ENCODE data around the gene MYOZ2. TPM values are rescaled to one million over a fixed set of nuclear protein-coding genes. Genes with fewer than 3 reads are reported as not detected.

MYOZ2 gene
- total RNA-seq, 2 donors from 2014 or later = not detected

DNA sequence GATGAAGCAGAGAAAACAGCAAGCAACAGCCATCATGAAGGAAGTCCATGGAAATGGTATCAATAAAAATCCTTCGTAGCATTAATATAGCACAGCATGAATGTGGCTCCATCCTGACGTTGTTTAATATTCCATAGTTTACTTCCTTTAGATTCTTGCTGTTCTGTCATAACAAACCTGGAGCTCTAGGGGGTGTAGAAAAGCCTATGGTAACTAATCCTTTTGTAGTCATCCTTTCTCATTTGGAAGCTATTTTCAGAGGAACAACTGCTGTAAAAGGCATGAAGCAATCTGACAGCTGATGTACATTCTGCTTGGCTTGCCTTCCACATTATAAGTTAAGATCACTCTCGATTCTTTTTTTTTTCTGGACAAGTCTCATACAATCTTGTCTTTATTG, 914 bp downstream of the MYOZ2 start:
- no peaks in the 10 kb centered on the region for H3K36me3 ChIP-seq (ENCODE audit: control insufficient read depth, insufficient read depth, low read length)
- Mint-ChIP-seq H3K4me1 (peaks cover 34% of the 10 kb centered on the region), H3K27me3 (ENCODE audit: insufficient read depth) (no peaks in the 10 kb centered on the region)

DNA sequence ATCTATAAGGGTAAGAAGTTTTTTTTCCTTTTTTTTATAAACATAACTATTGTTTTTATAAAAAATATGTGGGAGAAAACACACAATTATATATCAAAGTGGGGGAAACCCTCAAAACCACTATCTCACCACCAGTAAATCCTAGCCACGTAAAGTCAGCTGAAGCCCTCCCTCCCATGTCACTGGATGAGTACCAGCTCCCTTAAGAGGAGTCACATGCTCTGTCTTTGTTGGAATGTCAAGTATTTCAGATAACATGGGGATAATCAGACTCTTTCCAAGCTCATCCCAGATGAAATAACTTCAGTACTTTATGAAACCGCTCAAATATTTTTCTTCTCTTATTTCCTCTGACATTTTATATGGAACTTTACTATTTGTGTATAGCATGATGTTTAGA, 2.4 kb downstream of the MYOZ2 start:
- Mint-ChIP-seq H3K9me3 (no peaks in the 10 kb centered on the region), H3K27me3 (ENCODE audit: insufficient read depth) (no peaks in the 10 kb centered on the region), H3K4me3 (no peak overlapping the region), H3K36me3 (ENCODE audit: low read depth) (no peaks in the 10 kb centered on the region), H3K4me1 (peaks cover 25% of the 10 kb centered on the region), H3K27ac (no peak overlapping the region)
- Histone ChIP-seq H3K4me1 (ENCODE audit: control insufficient read depth, insufficient read depth, low read length) (peaks cover 16% of the 10 kb centered on the region), H3K36me3 (ENCODE audit: control insufficient read depth, insufficient read depth, low read length) (no peaks in the 10 kb centered on the region), H3K9me3 (ENCODE audit: control insufficient read depth, low read length) (no peaks in the 10 kb centered on the region), H3K27ac (ENCODE audit: low read depth, low read length) (no peak overlapping the region), H3K9ac (ENCODE audit: extremely low read depth, low read length, poor library complexity, severe bottlenecking) (no peak overlapping the region), H3K27me3 (ENCODE audit: control insufficient read depth, insufficient read depth, low read length, poor library complexity, severe bottlenecking) (no peaks in the 10 kb centered on the region), H3K4me3 (ENCODE audit: low read length) (no peak overlapping the region)
- WGBS, 2 experiments (ENCODE audit: insufficient coverage in 1 of 2, insufficient read length in 1 of 2) = 50% methylated on average over 1 of the region's 2 CpGs; no CpG with 5 or more reads in 1 of the 2 experiments
- no peak for DNase-seq
- TF ChIP-seq, protein P1, sequence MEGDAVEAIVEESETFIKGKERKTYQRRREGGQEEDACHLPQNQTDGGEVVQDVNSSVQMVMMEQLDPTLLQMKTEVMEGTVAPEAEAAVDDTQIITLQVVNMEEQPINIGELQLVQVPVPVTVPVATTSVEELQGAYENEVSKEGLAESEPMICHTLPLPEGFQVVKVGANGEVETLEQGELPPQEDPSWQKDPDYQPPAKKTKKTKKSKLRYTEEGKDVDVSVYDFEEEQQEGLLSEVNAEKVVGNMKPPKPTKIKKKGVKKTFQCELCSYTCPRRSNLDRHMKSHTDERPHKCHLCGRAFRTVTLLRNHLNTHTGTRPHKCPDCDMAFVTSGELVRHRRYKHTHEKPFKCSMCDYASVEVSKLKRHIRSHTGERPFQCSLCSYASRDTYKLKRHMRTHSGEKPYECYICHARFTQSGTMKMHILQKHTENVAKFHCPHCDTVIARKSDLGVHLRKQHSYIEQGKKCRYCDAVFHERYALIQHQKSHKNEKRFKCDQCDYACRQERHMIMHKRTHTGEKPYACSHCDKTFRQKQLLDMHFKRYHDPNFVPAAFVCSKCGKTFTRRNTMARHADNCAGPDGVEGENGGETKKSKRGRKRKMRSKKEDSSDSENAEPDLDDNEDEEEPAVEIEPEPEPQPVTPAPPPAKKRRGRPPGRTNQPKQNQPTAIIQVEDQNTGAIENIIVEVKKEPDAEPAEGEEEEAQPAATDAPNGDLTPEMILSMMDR (conservative IDR thresholded peaks at IDR 0.05) = no peak

More for the DNA sequence above, 914 bp downstream of the MYOZ2 start:
- H3K4me3 ChIP-seq (ENCODE audit: low read length) = no peak overlapping the region
- Mint-ChIP-seq H3K9me3 (no peaks in the 10 kb centered on the region), H3K27ac (no peak overlapping the region), H3K4me3 (no peak overlapping the region), H3K36me3 (ENCODE audit: low read depth) (no peaks in the 10 kb centered on the region)
- no peak overlapping the region for H3K9ac ChIP-seq (ENCODE audit: extremely low read depth, low read length, poor library complexity, severe bottlenecking)
- no peaks in the 10 kb centered on the region for H3K27me3 ChIP-seq (ENCODE audit: control insufficient read depth, insufficient read depth, low read length, poor library complexity, severe bottlenecking)
- peaks cover 16% of the 10 kb centered on the region for H3K4me1 ChIP-seq (ENCODE audit: control insufficient read depth, insufficient read depth, low read length)
- H3K27ac ChIP-seq (ENCODE audit: low read depth, low read length) = no peak overlapping the region
- TF ChIP-seq, protein P1 (conservative IDR thresholded peaks at IDR 0.05) = peak; percentile 48
- no peak for DNase-seq
- H3K9me3 ChIP-seq (ENCODE audit: control insufficient read depth, low read length) = no peaks in the 10 kb centered on the region
- WGBS, 2 experiments (ENCODE audit: insufficient coverage in 1 of 2, insufficient read length in 1 of 2) = 80 to 87% methylated on average over 3 of the region's 3 CpGs

DNA sequence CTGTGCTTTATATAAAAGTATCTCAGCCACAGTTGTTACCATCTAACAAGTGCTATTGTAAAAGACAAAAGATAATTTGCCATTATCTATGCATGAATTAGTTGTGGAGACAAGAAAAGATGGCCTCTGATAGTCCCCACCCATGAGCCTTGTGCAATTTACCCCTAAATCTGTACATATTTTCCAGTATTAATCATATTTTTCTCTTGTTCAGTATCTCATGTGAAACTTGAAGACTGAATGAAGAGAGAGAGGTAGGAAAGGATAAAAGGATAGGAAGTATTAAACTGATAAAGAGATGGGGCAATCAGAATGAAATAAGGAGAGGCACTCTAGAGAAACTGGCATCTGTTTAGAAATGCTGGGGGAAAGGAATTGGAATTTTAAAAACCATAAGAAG, 3.7 kb downstream of the MYOZ2 start:
- Mint-ChIP-seq H3K27ac (peak overlapping the region; percentile 6), H3K36me3 (ENCODE audit: low read depth) (no peaks in the 10 kb centered on the region), H3K4me3 (no peak overlapping the region), H3K9me3 (no peaks in the 10 kb centered on the region), H3K27me3 (ENCODE audit: insufficient read depth) (no peaks in the 10 kb centered on the region), H3K4me1 (peaks cover 23% of the 10 kb centered on the region)
- DNase-seq = no peak
- H3K9ac ChIP-seq (ENCODE audit: extremely low read depth, low read length, poor library complexity, severe bottlenecking) = no peak overlapping the region
- TF ChIP-seq, protein P1 (conservative IDR thresholded peaks at IDR 0.05) = no peak
- no peak overlapping the region for H3K27ac ChIP-seq (ENCODE audit: low read depth, low read length)
- H3K9me3 ChIP-seq (ENCODE audit: control insufficient read depth, low read length) = no peaks in the 10 kb centered on the region
- no peaks in the 10 kb centered on the region for H3K27me3 ChIP-seq (ENCODE audit: control insufficient read depth, insufficient read depth, low read length, poor library complexity, severe bottlenecking)
- H3K4me1 ChIP-seq (ENCODE audit: control insufficient read depth, insufficient read depth, low read length) = peaks cover 16% of the 10 kb centered on the region
- H3K4me3 ChIP-seq (ENCODE audit: low read length) = no peak overlapping the region
- H3K36me3 ChIP-seq (ENCODE audit: control insufficient read depth, insufficient read depth, low read length) = no peaks in the 10 kb centered on the region
